T-helper 9 cell (primary cell): ENCODE measurements around the gene COMMD3.
A peak's percentile ranks its signal among the peaks of the same experiment; 100 is the strongest.
"Not testable (repeated sequence)": the region's sequence is repeated elsewhere in the genome, so short reads cannot be mapped to it uniquely, and the experiment has no call there.

Experiments
- DNase-seq: peaks from one replicate; pipeline ENCODE4 v3.0.0-alpha.2; 2020
- total RNA-seq, 2 donors: gene quantifications; one replicate each; lab custom pipeline; 2026; lab: John Stamatoyannopoulos, UW

The COMMD3 gene
- total RNA-seq: 6.5 to 12.6 reads per million in 2 donors

DNA sequence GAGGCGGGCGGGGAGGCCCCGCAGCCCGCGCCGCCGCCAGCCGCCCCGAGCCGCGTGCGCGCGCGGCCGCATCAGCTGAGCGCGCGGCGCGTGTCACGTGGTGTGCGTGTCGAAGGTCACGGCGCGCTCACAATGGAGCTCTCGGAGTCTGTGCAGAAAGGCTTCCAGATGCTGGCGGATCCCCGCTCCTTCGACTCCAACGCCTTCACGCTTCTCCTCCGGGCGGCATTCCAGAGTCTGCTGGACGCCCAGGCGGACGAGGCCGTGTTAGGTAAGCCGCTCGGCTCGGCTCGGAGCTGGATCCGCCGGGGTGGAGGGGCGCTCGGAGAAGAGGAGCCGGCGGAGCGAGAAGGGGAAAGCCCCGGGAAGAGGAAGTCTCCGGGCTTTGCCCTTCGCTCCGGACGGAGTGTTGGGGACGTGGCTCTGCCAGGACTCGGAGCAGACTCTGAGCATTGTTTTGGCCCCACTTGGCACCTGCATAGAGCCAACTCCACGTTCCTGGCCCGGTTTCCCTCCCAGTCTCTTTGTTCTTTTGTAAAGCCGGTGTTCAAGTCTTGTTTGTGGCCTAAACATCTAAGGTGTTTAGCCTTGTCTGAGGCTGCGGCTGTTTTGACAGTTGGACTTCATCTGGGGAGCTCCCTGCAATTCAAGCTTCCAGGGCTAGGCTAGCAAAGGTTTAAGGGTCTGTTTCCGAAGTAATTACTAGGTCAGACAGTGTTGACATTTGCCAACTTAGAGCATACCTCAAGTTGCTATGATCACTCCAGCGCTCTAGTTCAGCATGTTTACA is at the start of gene COMMD3:
COMMD3 (plus strand) TSS at position 103 of the 790 bp plus-strand sequence; CDS start at position 133, 30 bp downstream.
- DNase-seq: peak; percentile 76

DNA sequence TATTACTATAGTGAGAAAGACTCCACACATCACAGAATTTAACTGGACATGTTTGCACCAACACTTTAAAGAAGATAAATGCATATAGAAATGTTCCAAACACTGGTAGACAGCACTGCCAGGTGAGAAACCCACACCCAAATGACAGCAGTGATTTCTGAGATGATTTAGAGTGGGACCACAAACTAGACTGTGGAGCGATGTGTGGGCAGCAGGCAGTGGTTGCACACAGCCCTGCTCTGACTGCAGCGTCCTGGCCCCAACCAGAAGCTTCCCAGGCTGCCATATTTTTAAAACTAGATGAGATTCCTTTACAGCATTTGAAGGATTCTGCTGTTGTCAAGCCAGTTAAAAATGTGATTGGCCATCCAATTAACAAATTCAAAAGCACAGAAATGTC is 47.7 kb upstream of the COMMD3 start:
- no peak for DNase-seq

DNA sequence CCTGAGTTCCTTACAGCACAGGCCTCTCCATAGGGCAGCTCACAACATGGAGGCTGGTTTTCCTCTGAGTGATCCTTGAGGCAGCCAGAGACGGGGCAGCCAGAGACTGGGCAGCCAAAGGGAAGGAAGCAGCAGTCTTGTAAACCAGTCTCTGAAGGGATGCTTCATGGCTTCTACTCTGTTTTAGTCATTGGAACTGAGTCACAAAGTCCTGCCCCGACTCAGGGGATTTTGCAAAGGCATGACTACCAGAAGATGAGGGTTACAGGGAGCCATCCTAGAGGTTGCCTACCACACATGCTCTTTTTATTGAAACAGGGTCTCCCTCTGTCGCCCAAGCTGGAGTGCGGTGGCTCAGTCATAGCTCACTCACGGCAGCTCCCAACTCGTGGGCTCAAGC is 44.4 kb upstream of the COMMD3 start:
- no peak for DNase-seq

DNA sequence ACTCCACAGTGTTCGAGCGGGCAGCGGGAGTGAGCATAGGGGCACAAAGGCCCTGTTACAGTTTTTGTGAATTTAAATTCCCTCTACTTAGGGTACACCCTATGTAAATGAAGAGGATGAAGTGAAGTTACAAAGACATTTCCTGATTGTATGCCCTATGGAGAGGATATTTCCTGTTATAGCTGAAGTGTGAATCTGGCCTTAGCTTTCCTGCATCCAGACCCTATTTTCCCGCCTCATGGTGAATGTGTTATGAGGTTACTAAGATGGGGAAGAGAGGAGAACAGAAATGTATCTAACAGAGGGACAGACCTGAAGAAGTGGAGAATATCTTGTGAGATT is 37.8 kb upstream of the COMMD3 start:
- no peak for DNase-seq

DNA sequence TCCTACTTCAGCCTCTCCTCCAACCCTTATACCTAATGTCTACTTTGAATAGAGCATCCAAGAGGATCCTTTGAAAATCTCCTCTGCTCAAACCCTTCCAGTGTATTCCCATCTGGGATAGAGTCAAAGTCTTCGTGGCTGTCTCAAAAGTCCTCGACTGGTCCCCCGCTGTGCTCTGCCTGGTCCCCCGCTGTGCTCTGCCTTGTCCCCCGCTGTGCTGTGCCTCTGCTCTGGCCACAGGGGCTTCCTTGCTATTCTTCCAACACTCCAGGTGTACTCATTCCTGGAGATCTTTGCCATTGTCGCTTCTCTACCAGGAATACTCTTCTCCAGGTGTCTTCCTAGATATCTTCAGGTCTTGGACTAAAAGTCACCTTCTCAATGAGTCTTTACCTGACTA is 36.1 kb upstream of the COMMD3 start:
- DNase-seq: no peak

DNA sequence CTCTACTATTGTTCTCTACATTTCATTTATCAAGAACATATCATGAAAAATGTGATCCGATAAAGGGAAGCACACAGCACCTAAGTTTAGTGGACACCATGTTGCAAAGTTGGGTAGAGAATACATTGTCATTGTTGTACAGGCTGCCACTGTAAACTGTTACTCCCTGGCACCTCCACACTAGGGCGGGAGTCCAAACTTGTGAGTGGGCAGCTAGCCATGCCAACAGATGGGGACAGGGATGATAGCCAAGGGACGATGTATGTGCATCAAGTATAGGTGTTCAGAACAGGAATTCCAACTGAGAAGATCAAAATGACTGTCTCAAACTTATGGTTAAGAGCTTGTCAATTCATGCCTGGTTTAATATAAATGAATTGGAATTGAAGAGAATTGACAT is 31.1 kb upstream of the COMMD3 start:
- no peak for DNase-seq

DNA sequence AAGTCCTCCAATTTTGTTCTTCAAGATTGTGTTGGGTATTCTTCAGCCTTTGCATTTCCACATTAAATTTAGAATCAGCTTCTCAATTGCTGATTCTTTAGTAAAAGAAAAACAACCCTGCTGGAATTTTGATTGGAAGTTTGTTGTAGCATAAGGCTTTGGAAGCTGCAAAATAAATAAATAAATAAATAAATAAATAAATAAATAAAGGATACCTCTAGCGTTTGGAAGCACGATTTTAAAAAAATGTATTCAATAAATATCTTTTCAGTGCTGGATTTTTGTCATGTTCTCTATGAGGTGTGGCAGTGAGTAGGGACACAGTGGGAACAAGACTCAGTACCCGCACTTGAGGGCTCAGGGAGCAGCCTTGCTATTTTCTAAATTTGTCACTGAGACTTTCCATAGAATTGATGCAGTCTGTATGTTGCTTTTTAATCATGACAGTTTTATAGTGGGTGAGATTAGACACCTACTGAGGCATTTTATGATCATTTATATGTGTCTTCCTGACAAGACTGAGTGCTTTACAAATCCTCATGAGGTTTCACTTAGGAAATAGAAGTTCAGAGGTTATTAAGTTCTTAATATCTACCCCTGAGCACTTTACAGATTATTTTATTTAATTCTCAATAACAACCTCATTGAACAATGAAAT is 22.3 kb upstream of the COMMD3 start:
- no peak for DNase-seq

DNA sequence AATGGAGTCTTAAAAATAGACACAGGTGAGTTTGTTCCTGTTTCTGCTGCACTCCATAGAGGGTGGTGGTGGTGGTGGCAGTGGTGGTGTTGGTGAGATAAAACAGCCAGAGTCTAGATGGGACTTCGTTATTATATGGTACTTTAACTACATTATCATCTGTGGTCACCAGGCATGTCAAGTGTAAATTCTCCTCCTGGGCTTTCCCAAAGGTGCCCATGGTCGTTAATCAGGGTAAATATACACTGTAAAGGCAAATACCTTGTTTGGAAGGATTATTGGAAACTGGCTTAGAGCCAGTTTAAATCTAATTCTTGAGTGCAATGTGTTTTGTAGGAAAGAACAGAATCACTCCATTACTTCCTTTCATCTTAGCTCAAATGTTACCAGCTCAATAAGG is 21.5 kb upstream of the COMMD3 start:
- no peak for DNase-seq

DNA sequence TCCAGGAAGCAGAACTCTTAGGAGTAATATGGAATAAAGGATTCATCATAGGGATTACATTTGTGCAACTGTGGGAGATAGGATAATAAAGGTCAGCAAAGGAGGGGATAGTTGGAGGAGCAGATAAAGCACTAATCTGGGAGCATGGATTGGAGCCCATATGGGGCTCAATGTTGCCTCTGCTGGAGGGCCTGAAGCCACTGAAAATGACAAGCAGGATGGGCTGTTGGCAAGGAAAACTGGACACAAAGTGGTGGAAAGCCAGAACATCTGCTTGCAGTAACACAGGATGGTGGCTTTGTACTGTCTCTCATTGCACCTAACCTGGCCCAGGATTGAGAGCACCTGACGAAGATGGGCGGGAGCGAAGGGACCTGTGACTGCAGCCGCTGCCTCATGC is 15.0 kb upstream of the COMMD3 start:
- no peak for DNase-seq

DNA sequence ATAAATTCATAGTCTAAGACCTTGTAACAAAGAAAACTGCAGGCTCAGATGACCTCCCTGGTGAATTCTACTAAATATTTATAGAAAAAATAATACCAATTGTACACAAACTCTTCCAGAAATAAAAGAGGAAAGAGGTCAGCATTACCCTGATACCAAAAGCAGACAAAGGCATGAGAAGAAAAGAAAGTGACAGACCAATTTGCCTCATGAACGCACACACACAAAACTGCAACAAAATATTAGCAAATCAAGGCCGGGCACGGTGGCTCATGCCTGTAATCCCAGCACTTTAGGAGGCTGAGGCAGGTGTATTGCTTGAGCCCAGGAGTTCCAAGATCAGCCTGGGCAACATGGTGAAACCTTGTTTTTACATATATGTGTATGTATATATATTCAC is 12.7 kb upstream of the COMMD3 start:
- no peak for DNase-seq

DNA sequence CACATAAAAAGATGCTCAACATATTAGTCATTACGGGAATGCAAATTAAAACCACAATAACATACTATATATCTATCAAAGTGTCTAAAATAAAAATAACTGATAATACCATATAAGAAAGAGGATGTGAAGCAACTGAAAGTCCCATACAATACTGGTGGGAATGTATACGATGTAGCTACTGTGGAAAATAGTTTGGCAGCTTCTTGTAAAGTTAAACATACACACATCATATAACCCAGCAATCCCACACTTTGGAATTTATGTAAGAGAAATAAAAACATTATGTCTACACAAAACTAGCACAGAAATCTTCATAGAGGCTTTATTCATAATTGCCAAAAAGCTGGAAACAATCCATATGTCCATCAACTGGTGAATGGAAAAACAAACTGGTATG is 10.5 kb upstream of the COMMD3 start:
- no peak for DNase-seq

DNA sequence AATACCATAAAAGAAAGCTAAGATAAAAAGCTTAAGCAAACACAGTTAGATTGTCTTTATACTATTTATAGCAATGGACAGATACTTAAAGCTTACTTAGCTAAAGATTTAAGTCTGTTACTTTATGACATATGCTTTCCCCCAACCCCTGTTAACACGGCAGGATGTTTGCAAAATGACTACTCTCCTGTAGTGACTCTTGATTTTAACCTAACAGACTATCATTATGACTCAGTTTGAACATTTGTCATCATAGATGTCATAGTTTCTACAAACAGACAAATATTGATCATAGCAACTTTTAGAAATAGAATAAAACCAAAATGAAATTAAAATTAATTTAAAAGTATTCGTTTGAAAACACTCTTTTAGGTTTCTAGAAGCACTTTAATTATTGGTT is 7.8 kb upstream of the COMMD3 start:
- no peak for DNase-seq

DNA sequence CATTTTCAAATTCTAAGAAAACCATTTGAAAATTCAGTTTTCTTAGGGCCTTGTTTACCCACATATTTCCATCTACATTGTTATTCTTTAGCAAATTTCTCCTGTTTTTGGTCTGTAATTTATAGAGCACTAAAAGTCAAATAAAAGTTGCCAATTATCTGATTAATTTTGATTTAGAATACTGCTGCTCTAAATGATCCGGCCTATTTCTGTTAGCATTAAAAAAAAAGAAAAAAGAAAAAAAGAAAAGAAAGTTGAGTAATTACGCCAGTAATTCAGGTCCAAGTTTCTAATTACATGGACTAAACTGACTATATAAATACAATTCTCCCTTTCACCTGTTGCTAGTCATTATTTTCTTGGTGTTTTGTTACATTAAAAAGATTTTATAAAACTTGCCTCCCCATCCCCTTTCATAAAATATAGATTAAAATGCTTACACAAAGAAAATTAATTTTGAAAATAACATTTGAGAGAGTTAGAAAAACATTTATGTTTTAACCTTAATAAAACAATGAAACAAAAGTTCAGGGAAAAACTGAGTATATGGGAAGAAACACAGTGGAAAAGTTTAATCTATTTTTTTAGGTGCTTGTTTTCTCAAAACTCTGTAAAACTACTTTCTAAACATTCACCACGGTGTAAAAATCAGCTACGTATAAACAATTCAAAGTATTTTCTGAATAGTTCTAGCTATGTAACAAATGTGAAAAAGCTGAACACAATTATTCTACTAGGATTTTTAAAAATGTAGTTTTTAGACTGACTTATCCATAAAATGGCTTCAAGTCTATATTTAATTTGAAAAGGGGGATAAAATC is 6.8 kb upstream of the COMMD3 start:
- DNase-seq: no peak

DNA sequence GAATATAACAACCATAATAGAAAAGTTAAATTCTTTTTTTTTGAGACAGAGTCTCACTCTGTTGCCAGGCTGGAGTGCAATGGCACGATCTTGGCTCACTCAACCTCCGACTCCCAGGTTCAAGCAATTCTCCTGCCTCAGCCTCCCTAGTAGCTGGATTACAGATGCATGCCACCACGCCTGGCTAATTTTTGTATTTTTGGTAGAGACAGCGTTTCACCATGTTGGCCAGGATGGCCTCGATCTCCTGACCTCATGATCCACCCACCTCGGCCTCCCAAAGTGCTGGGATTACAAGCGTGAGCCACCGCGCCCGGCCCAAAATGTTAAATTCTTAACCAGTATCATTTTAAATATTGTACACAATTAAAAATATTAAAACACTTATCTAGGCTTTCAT is 6.2 kb upstream of the COMMD3 start:
- not testable (repeated sequence) for DNase-seq

DNA sequence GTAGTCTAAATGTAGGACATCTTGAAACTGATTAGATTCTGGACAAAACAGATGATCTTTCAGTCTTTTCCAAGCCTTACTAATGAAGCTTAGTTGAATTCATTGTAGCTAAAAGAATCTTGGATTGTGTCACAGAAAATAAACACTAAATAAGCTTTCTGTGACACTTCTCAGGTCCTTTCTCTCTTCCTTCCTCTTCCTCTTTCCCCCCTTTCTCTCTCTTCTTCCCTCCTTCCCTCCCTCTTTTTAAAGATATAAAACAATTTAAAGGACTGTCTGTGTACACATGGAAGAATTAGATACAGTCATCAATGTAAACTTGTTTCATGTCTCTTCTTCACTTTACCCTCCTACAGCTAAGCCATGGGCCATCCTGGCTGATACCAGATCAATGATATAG is 5.3 kb upstream of the COMMD3 start:
- no peak for DNase-seq

DNA sequence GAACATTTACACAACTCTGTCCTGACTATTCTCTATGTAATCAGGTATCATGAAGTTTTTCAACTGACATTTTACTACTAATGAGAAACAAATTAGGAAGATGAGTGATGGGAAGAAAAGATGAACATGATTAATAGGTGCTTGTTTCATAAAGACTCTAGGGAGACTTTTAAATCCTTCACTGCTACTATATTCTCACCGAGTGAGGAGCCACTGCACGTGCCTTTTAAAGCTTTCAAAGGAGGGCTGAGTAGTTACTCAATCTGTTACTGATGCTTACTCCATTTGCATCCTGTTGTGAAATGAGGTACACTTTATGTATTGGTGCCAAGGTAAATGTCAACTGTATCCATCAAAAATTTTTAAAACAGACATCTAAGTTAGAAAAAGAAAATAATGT is 1.3 kb upstream of the COMMD3 start:
- no peak for DNase-seq

DNA sequence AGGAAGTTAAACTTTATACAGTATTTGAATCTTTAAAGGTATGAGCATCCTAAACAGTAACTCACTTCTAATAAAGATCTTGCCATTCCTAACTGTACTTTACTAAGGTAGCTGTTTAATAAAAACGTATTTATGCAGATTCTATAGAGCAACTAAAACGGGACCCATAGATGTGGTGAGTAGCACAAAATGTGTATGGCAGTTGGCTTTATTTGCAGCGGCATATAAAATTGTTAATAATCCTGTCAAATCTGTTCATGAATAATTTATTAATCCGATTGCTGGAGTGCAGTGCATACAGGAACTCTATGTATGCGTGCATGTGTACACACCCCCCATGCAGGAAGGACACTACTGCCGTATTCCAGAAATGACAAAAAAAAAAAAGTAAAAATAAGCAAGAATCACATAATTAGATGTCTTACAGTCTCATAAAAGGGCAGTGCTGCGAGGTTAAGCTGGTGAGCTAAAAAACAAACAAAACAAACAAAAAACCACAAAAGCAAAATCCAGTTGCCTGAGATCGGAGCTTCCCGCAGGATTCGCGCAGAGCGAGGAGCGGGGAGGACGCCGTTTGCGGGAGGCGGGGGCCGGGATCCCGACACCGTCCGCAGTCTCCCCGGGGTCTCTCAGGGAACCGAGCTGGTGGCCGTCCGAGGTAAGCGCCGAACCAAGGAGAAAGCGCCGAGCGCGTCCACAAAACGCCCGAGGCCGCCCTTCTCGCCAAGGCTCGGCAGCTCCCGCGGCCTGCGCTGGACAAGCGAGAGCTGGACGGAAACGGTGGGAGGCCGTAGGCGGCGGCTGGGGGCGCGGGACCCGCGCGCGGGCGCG is 518 bp upstream of the COMMD3 start:
- no peak for DNase-seq

DNA sequence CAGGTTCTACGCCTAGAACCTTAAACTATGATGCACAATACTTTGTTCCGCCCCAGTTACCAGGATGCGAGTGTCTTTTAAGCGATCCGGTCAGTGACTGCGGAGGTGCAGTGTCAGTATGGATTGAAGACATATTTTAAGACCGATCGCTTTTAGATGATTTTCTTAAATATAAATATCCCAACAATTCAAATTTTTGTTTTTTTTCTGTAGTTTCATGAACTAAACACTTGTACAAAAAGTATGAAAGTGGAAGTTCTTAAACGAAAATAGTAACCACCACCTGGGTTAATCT is 835 bp downstream of the COMMD3 start:
- no peak for DNase-seq

DNA sequence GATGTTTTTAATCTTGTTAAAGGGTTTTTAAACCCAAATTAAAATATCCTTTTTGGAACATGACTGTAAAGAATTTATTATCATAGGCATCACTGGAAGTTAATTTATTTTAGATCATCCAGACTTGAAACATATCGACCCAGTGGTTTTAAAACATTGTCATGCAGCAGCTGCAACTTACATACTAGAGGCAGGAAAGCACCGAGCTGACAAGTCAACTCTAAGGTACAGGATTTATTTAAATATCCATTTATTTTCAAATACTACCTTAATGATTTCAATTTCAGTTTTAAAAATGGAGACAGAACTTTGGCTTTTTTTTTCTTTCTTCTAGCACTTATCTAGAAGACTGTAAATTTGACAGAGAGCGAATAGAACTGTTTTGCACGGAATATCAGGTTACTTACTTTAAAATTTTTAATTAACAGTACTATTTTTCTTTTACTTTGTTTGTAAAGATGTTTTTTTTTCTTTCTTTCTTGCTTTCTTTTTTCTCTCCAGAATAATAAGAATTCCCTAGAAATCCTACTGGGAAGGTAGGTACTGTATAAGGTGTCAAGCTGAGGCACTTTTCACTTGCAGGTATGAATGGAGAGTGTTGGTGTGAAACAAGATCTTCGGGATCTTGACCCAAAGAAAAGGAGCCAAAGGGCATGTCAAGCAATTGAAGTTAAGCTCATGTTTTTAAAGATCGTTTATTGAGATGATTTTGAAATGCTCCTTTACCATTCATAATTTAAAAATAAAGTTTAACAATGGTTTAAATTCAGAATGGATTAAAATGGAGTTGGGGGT is 1.8 kb downstream of the COMMD3 start:
- no peak for DNase-seq

DNA sequence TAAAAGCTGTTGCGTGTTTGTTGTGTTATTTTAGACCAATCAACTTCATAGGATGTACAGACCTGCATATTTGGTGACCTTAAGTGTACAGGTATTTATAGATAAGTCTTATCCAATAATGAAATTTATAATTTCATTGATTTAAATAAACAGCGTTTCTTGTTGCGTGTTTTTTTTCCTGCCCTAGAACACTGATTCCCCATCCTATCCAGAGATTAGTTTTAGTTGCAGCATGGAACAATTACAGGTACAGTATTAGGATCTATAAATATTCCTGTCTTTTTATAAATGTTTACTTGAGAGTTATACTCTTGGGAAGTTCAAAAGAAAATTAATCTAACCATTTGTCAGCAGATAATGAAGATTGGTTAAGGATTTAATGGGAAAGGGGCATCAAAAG is 2.6 kb downstream of the COMMD3 start:
- no peak for DNase-seq

DNA sequence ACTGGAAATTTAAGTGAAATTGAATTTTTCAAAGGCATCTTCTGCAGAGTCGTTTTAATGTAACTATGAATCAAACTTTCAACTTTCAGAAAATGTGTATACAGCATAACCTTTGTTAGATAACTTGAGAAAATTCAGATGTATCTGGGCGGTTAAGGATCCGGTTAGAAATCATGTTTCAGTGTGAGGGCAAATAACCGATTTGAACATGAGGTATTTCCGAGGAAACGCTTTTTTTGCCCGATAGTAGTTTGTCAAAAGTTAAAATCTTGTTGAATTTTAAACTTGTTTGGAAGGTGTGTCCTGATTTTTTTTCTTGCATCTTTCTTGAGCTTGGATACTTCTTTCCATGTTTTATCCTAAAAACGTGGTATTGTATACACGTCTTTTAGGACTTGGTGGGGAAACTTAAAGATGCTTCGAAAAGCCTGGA is 3.4 kb downstream of the COMMD3 start:
- DNase-seq: no peak

DNA sequence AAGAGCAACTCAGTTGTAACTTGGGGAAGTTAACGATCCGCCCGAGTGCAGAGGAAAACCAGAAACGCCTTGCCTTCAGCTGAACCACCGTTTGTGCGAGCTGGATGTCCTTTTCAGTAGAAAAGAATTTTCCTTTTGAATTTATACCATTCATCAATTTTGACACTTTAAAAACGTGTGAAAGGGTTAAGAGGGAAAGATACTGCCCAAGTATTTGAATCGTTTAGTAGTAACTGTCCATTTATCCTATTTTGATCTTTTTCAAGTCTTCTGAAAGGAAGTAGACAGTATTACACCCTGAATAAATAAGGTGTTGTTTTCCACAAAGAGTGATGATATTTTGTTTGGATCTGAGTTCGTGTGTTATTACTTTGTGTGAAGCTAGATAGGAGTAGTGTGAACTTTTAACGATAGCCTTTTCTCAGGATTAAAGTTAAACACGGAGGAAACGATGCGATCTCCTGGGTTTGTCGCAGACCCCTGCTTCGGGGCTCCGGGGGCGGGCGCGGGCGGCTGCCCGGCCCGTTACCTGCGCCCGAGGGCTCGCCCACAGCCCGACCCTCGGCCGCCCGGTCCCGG is 3.9 kb downstream of the COMMD3 start:
- no peak for DNase-seq
